GM23338 (cell line): ENCODE results near the gene NCAN. TPM values are rescaled to one million over a fixed set of nuclear protein-coding genes. Genes with fewer than 3 reads are reported as not detected.
A peak's percentile ranks its signal among the peaks of the same experiment; 100 is the strongest.

Experiments
- ATAC-seq: fragments of 200-7000 bp; cut with Tn5 transposase; 3 replicates; pipeline ENCODE4 v1.9.1; 2020
- DNase-seq: peaks from one replicate; pipeline ENCODE4 v3.0.0-alpha.2; 2015; ENCODE audit warnings: low spot score
- H2AFZ ChIP-seq: fragments of 200-600 bp; sonication (generic); 2 replicates; pipeline ENCODE4 v1.8.0; 2016; ENCODE audit warnings: antibody characterized with exemption, mild to moderate bottlenecking, moderate library complexity
- H3F3A ChIP-seq: fragments of 200-600 bp; sonication (generic); replicated peaks from 2 replicates; pipeline ENCODE4 v1.8.0; 2017; ENCODE audit warnings: antibody characterized with exemption, mixed run types, low read depth
- H3K27ac ChIP-seq: fragments of 200-600 bp; sonication (generic); 2 replicates; pipeline ENCODE4 v1.6.1; 2016; ENCODE audit warnings: low read depth
- H3K27me3 ChIP-seq: fragments of 200-600 bp; sonication (generic); 2 replicates; pipeline ENCODE4 v1.8.0; 2016; ENCODE audit warnings: mild to moderate bottlenecking, mixed run types, moderate library complexity; ENCODE audit not compliant: insufficient read depth
- H3K36me3 ChIP-seq: fragments of 200-600 bp; sonication (generic); 2 replicates; pipeline ENCODE4 v1.8.0; 2016; ENCODE audit warnings: mild to moderate bottlenecking; ENCODE audit not compliant: insufficient read depth
- H3K4me1 ChIP-seq: fragments of 200-600 bp; sonication (generic); 2 replicates; pipeline ENCODE4 v1.8.0; 2016; ENCODE audit warnings: mild to moderate bottlenecking, moderate library complexity; ENCODE audit not compliant: insufficient read depth
- H3K4me2 ChIP-seq: fragments of 200-600 bp; sonication (generic); 2 replicates; pipeline ENCODE4 v1.7.1; 2017; ENCODE audit warnings: mixed run types
- H3K4me3 ChIP-seq: fragments of 200-600 bp; sonication (generic); 2 replicates; pipeline ENCODE4 v1.6.1; 2016; ENCODE audit warnings: mixed run types
- H3K79me2 ChIP-seq: fragments of 200-600 bp; sonication (generic); replicated peaks from 2 replicates; pipeline ENCODE4 v1.8.0; 2017; ENCODE audit warnings: mild to moderate bottlenecking; ENCODE audit not compliant: insufficient read depth
- H3K9me2 ChIP-seq: fragments of 200-600 bp; sonication (generic); 2 replicates; pipeline ENCODE4 v1.8.0; 2017; ENCODE audit not compliant: insufficient read depth
- H4K20me1 ChIP-seq: fragments of 200-600 bp; sonication (generic); replicated peaks from 2 replicates; pipeline ENCODE4 v1.8.0; 2017; ENCODE audit warnings: mild to moderate bottlenecking; ENCODE audit not compliant: insufficient read depth
- H3K27ac Mint-ChIP-seq: 2 replicates; pipeline ENCODE4 v1.8.0; 2020; ENCODE audit warnings: inconsistent platforms, mild to moderate bottlenecking, moderate library complexity, mixed read lengths
- H3K27me3 Mint-ChIP-seq: 3 replicates; pipeline ENCODE4 v1.8.0; 2022; ENCODE audit warnings: low read depth, mild to moderate bottlenecking, moderate library complexity, mixed read lengths, inconsistent platforms; ENCODE audit not compliant: insufficient read depth, poor library complexity
- H3K36me3 Mint-ChIP-seq: 3 replicates; pipeline ENCODE4 v1.8.0; 2021; ENCODE audit warnings: low read depth, mild to moderate bottlenecking, inconsistent platforms, moderate library complexity, mixed read lengths
- H3K4me1 Mint-ChIP-seq: 3 replicates; pipeline ENCODE4 v1.8.0; 2020; ENCODE audit warnings: mild to moderate bottlenecking, inconsistent platforms, mixed read lengths
- H3K4me3 Mint-ChIP-seq: 3 replicates; pipeline ENCODE4 v1.8.0; 2021; ENCODE audit warnings: moderate library complexity, mild to moderate bottlenecking, inconsistent platforms, mixed read lengths
- H3K9me3 Mint-ChIP-seq: 3 replicates; pipeline ENCODE4 v1.8.0; 2020; ENCODE audit warnings: moderate library complexity, mild to moderate bottlenecking, inconsistent platforms, mixed read lengths
- EZH2phosphoT487 ChIP-seq: fragments of 200-600 bp; sonication (generic); IDR thresholded peaks from one replicate; pipeline ENCODE4 v1.8.1; 2018; ENCODE audit warnings: antibody characterized with exemption; ENCODE audit not compliant: unreplicated experiment
- NANOG ChIP-seq: IDR thresholded peaks from 2 replicates; pipeline ENCODE4 v1.6.1; 2016; ENCODE audit warnings: antibody characterized with exemption, borderline replicate concordance
- STAT1 ChIP-seq: IDR thresholded peaks from one replicate; pipeline ENCODE4 v1.6.1; 2016; ENCODE audit warnings: antibody characterized with exemption; ENCODE audit not compliant: unreplicated experiment
- ZNF331 ChIP-seq: fragments of 250-450 bp; sonication (Bioruptor Pico); IDR thresholded peaks from 2 replicates; pipeline ENCODE4 v1.5.0; 2020; ENCODE audit warnings: low read depth, mild to moderate bottlenecking, moderate library complexity
- polyA plus RNA-seq: library from polyadenylated mRNA; unstranded; fragments of >200 nt; fragmentation: Nextera tagmentation; extraction: Ambion mirVana; gene quantifications from 2 replicates; pipeline ENCODE4 v1.2.1, GENCODE V29; 2016
- total RNA-seq: library from RNA; depleted of rRNA; stranded (reverse); fragments of >200 nt; shearing (Covaris generic); gene quantifications from 2 replicates; pipeline ENCODE4 v1.2.3, GENCODE V29; 2014
- TF ChIP-seq, protein P1 (sequence below): fragments of 250-450 bp; sonication (Bioruptor Pico); IDR thresholded peaks from 2 replicates; pipeline ENCODE4 v1.5.0; 2020; ENCODE audit warnings: mild to moderate bottlenecking, moderate library complexity
- TF ChIP-seq, protein P2 (sequence below): IDR thresholded peaks from one replicate; pipeline ENCODE4 v1.6.1; 2018; ENCODE audit warnings: antibody characterized with exemption; ENCODE audit not compliant: unreplicated experiment

Gene NCAN
- total and polyA plus RNA-seq, 2 experiments from 2014 or later, result 1.8 to 9.4 TPM

DNA sequence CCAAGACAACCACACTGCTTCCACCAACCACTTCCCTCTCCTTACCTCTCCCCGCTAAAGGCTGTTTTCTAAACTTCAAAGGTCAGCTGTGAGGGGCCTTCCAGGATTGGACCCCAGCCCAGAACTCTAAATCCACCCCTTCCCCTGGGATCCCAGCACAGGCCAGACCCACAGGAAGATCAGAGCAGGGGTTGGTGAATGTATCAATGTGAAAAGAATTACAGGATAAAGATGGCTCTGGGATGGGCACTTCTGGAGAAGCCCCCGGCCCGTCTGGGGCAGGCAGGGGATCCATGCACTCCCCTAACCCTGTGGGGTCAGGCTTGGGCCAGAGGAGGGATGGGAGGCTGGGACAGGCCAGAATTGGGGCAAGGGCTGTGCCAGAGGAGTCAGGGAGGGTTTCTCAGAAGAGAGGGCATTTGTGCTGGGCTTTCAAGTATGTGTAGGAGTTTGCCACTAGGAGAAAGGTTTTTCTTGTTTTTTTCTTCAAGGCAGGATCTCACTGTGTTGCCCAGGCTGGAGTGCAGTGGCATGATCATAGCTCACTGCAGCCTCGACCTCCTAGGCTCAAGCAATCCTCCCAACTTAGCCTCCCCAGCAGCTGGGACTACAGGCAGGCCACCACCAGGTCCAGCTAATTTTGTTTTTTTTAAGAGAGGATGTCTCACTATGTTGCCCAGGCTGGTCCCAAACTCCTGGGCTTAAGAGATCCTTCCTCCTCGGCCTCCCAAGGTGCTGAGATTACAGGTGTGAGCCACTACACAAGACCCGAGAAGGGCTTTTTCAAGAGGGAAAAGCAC, 40.7 kb upstream of the NCAN start:
- TF ChIP-seq ZNF331 (CRISPR knock-in tag) (no peak), EZH2phosphoT487 (no peak), NANOG (no peak), STAT1 (no peak)
- TF ChIP-seq, protein P1, sequence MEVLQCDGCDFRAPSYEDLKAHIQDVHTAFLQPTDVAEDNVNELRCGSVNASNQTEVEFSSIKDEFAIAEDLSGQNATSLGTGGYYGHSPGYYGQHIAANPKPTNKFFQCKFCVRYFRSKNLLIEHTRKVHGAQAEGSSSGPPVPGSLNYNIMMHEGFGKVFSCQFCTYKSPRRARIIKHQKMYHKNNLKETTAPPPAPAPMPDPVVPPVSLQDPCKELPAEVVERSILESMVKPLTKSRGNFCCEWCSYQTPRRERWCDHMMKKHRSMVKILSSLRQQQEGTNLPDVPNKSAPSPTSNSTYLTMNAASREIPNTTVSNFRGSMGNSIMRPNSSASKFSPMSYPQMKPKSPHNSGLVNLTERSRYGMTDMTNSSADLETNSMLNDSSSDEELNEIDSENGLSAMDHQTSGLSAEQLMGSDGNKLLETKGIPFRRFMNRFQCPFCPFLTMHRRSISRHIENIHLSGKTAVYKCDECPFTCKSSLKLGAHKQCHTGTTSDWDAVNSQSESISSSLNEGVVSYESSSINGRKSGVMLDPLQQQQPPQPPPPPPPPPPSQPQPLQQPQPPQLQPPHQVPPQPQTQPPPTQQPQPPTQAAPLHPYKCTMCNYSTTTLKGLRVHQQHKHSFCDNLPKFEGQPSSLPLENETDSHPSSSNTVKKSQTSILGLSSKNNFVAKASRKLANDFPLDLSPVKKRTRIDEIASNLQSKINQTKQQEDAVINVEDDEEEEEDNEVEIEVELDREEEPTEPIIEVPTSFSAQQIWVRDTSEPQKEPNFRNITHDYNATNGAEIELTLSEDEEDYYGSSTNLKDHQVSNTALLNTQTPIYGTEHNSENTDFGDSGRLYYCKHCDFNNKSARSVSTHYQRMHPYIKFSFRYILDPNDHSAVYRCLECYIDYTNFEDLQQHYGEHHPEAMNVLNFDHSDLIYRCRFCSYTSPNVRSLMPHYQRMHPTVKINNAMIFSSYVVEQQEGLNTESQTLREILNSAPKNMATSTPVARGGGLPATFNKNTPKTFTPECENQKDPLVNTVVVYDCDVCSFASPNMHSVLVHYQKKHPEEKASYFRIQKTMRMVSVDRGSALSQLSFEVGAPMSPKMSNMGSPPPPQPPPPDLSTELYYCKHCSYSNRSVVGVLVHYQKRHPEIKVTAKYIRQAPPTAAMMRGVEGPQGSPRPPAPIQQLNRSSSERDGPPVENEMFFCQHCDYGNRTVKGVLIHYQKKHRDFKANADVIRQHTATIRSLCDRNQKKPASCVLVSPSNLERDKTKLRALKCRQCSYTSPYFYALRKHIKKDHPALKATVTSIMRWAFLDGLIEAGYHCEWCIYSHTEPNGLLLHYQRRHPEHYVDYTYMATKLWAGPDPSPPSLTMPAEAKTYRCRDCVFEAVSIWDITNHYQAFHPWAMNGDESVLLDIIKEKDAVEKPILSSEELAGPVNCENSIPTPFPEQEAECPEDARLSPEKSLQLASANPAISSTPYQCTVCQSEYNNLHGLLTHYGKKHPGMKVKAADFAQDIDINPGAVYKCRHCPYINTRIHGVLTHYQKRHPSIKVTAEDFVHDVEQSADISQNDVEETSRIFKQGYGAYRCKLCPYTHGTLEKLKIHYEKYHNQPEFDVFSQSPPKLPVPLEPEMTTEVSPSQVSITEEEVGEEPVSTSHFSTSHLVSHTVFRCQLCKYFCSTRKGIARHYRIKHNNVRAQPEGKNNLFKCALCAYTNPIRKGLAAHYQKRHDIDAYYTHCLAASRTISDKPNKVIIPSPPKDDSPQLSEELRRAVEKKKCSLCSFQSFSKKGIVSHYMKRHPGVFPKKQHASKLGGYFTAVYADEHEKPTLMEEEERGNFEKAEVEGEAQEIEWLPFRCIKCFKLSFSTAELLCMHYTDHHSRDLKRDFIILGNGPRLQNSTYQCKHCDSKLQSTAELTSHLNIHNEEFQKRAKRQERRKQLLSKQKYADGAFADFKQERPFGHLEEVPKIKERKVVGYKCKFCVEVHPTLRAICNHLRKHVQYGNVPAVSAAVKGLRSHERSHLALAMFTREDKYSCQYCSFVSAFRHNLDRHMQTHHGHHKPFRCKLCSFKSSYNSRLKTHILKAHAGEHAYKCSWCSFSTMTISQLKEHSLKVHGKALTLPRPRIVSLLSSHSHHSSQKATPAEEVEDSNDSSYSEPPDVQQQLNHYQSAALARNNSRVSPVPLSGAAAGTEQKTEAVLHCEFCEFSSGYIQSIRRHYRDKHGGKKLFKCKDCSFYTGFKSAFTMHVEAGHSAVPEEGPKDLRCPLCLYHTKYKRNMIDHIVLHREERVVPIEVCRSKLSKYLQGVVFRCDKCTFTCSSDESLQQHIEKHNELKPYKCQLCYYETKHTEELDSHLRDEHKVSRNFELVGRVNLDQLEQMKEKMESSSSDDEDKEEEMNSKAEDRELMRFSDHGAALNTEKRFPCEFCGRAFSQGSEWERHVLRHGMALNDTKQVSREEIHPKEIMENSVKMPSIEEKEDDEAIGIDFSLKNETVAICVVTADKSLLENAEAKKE (CRISPR knock-in tag), result no peak
- TF ChIP-seq, protein P2, sequence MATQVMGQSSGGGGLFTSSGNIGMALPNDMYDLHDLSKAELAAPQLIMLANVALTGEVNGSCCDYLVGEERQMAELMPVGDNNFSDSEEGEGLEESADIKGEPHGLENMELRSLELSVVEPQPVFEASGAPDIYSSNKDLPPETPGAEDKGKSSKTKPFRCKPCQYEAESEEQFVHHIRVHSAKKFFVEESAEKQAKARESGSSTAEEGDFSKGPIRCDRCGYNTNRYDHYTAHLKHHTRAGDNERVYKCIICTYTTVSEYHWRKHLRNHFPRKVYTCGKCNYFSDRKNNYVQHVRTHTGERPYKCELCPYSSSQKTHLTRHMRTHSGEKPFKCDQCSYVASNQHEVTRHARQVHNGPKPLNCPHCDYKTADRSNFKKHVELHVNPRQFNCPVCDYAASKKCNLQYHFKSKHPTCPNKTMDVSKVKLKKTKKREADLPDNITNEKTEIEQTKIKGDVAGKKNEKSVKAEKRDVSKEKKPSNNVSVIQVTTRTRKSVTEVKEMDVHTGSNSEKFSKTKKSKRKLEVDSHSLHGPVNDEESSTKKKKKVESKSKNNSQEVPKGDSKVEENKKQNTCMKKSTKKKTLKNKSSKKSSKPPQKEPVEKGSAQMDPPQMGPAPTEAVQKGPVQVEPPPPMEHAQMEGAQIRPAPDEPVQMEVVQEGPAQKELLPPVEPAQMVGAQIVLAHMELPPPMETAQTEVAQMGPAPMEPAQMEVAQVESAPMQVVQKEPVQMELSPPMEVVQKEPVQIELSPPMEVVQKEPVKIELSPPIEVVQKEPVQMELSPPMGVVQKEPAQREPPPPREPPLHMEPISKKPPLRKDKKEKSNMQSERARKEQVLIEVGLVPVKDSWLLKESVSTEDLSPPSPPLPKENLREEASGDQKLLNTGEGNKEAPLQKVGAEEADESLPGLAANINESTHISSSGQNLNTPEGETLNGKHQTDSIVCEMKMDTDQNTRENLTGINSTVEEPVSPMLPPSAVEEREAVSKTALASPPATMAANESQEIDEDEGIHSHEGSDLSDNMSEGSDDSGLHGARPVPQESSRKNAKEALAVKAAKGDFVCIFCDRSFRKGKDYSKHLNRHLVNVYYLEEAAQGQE, result no peak
- H3K27me3 ChIP-seq, result peaks cover 28% of the 10 kb centered on the region
- no peaks in the 10 kb centered on the region for H4K20me1 ChIP-seq
- Mint-ChIP-seq H3K4me3 (peak overlapping the region; percentile 72), H3K36me3 (no peaks in the 10 kb centered on the region; the same call in 2 of the 3 replicates), H3K4me1 (peaks cover 25% of the 10 kb centered on the region), H3K27me3 (peaks cover 31% of the 10 kb centered on the region), H3K27ac (no peak overlapping the region), H3K9me3 (no peaks in the 10 kb centered on the region)
- no peaks in the 10 kb centered on the region for H3K9me2 ChIP-seq
- DNase-seq (no peak), ATAC-seq (no peak)
- peak overlapping the region; percentile 81; the same call in 1 of the 2 replicates for H2AFZ ChIP-seq
- no peak overlapping the region for H3K27ac ChIP-seq
- H3K4me3 ChIP-seq, result peak overlapping the region; percentile 64
- H3F3A ChIP-seq, result peaks cover 12% of the 10 kb centered on the region; the same call in 1 of the 2 replicates
- peaks cover 16% of the 10 kb centered on the region for H3K4me1 ChIP-seq
- no peaks in the 10 kb centered on the region for H3K79me2 ChIP-seq
- no peaks in the 10 kb centered on the region for H3K36me3 ChIP-seq
- H3K4me2 ChIP-seq, result peak overlapping the region; percentile 79
